HFF-Myc (cell line): ENCODE measurements around the gene APCDD1L.
A peak's percentile ranks its signal among the peaks of the same experiment; 100 is the strongest.

Experiments used
- DNase-seq: peaks from one replicate; pipeline ENCODE4 v3.0.0-alpha.2; 2011; ENCODE audit warnings: low read depth; ENCODE audit errors: extremely low read depth
- H3K4me3 ChIP-seq: replicated peaks from 2 replicates; pipeline ENCODE4 v1.5.1; 2011; ENCODE audit warnings: low read depth, mild to moderate bottlenecking, control low read depth, low read length
- CTCF ChIP-seq: IDR thresholded peaks from 2 replicates; pipeline ENCODE4 v1.5.1; 2012; ENCODE audit warnings: mild to moderate bottlenecking, low read depth, low read length, control low read depth; ENCODE audit errors: missing control alignments

APCDD1L gene

GRCh38 chr20:58450254-58450653, 64.9 kb downstream of the APCDD1L start:
- DNase-seq = peak; percentile 11
- no peak for TF ChIP-seq CTCF
- no peak overlapping the region for H3K4me3 ChIP-seq

- no peak for DNase-seq
- no peak overlapping the region for H3K4me3 ChIP-seq
- no peak for TF ChIP-seq CTCF
Measured at GRCh38 chr20:58449681-58450221, 65.4 kb downstream of the APCDD1L start.

GRCh38 chr20:58448958-58449357, 66.2 kb downstream of the APCDD1L start:
- no peak for TF ChIP-seq CTCF

GRCh38 chr20:58447511-58448391, 67.4 kb downstream of the APCDD1L start:
- TF ChIP-seq CTCF = peak; percentile 76
- peak; percentile 16 for DNase-seq
- no peak overlapping the region for H3K4me3 ChIP-seq

More at GRCh38 chr20:58448958-58449357, 66.2 kb downstream of the APCDD1L start:
- no peak for DNase-seq
- H3K4me3 ChIP-seq = no peak overlapping the region

GRCh38 chr20:58446960-58447265, 68.3 kb downstream of the APCDD1L start:
- H3K4me3 ChIP-seq = no peak overlapping the region
- no peak for DNase-seq
- no peak for TF ChIP-seq CTCF

- DNase-seq = no peak
- TF ChIP-seq CTCF = no peak
- H3K4me3 ChIP-seq = no peak overlapping the region
Measured at GRCh38 chr20:58446264-58446959, 68.8 kb downstream of the APCDD1L start.
